Measurements from ENCODE around the gene KCNJ1.

KCNJ1 gene

GRCh38 chr11:128893578-128894285 is 26.6 kb upstream of the KCNJ1 start:
- no peak overlapping the region for H3K56ac ChIP-seq (ENCODE audit: low read length)
- H3K4me1 ChIP-seq (ENCODE audit: control insufficient read depth, low read depth, low read length): peaks cover 2% of the 10 kb centered on the region
- no peak overlapping the region for H2AK5ac ChIP-seq (ENCODE audit: low read length)
- no peak overlapping the region for H3K4ac ChIP-seq (ENCODE audit: low read depth, low read length)
- H2BK120ac ChIP-seq (ENCODE audit: low read depth, low read length): no peak overlapping the region
- no peaks in the 10 kb centered on the region for H3K36me3 ChIP-seq (ENCODE audit: control insufficient read depth, insufficient read depth, low read length)
- H3K27me3 ChIP-seq (ENCODE audit: insufficient read depth, low read length, poor library complexity): peaks cover 17% of the 10 kb centered on the region
- H2BK15ac ChIP-seq (replicated peaks; ENCODE audit: low read depth): no peak overlapping the region
- no peak overlapping the region for H3K23ac ChIP-seq (ENCODE audit: low read length)
- no peak overlapping the region for H4K8ac ChIP-seq (ENCODE audit: low read depth, low read length)
- no peak overlapping the region for H3K27ac ChIP-seq (ENCODE audit: low read depth, low read length)
- H3K4me3 ChIP-seq (ENCODE audit: low read length): no peak overlapping the region
- H3K79me1 ChIP-seq (ENCODE audit: low read length): no peaks in the 10 kb centered on the region
- no peak for DNase-seq
- no peaks in the 10 kb centered on the region for H3K79me2 ChIP-seq (ENCODE audit: control insufficient read depth, insufficient read depth, low read length)
- H3K18ac ChIP-seq (ENCODE audit: low read length): no peak overlapping the region
- no peak overlapping the region for H2BK5ac ChIP-seq (ENCODE audit: low read length)
- no peak overlapping the region for H3K4me2 ChIP-seq (ENCODE audit: low read length)
- no peak overlapping the region for H3K9ac ChIP-seq (ENCODE audit: low read length)
- H4K5ac ChIP-seq (ENCODE audit: low read length): no peak overlapping the region
- WGBS (ENCODE audit: extremely low coverage, insufficient coverage, low lambda C conversion rate): no CpG with 5 or more reads among the region's 9 CpGs

DNA sequence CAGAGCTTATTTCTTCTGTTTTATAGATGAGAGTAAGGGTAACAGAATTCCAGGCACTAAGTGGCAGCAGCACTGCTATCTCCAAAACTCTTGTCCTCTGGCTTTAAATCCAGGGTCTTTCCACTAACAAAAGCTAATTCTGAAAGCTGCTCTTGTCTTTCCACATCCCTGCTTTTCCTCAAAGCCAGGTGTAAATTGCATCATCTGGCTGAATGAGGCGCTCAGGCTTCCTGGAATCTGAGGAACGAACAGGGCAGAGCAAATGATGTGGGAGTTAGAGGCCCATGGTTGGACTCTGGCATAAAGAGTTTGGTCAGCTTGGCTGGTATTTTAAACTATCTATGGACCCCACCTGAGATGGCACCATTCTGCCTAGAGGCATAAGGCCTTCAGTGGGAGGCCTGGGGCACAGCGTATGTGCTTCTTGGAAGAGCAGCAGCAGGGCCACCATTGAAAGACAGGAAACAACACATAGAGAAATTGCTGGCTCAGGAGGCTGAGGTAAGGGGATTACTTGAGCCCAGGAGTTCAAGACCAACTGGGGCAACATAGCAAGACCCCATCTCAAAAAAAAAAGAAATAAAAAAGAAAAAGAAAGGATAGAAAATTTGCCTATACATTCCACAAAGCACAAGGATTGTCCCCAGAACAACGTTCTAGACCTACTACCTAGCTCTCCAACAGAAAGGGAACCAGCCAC is 25.9 kb upstream of the KCNJ1 start:
- Histone ChIP-seq H3K4me1 (ENCODE audit: control insufficient read depth, low read depth, low read length) (peaks cover 2% of the 10 kb centered on the region), H3K4me2 (ENCODE audit: low read length) (no peak overlapping the region), H3K79me1 (ENCODE audit: low read length) (no peaks in the 10 kb centered on the region), H3K36me3 (ENCODE audit: control insufficient read depth, insufficient read depth, low read length) (no peaks in the 10 kb centered on the region), H3K23ac (ENCODE audit: low read length) (no peak overlapping the region), H3K56ac (ENCODE audit: low read length) (no peak overlapping the region), H3K79me2 (ENCODE audit: control insufficient read depth, insufficient read depth, low read length) (no peaks in the 10 kb centered on the region), H3K27me3 (ENCODE audit: insufficient read depth, low read length, poor library complexity) (peaks cover 15% of the 10 kb centered on the region), H3K4me3 (ENCODE audit: low read length) (no peak overlapping the region), H4K8ac (ENCODE audit: low read depth, low read length) (no peak overlapping the region), H2BK5ac (ENCODE audit: low read length) (no peak overlapping the region), H3K27ac (ENCODE audit: low read depth, low read length) (no peak overlapping the region), H2AK5ac (ENCODE audit: low read length) (no peak overlapping the region), H4K5ac (ENCODE audit: low read length) (no peak overlapping the region), H2BK120ac (ENCODE audit: low read depth, low read length) (no peak overlapping the region), H2BK15ac (replicated peaks; ENCODE audit: low read depth) (no peak overlapping the region), H3K4ac (ENCODE audit: low read depth, low read length) (no peak overlapping the region), H3K18ac (ENCODE audit: low read length) (no peak overlapping the region), H3K9ac (ENCODE audit: low read length) (no peak overlapping the region)
- WGBS (ENCODE audit: extremely low coverage, insufficient coverage, low lambda C conversion rate): no CpG with 5 or more reads among the region's 4 CpGs
- DNase-seq: peak; percentile 84

DNA sequence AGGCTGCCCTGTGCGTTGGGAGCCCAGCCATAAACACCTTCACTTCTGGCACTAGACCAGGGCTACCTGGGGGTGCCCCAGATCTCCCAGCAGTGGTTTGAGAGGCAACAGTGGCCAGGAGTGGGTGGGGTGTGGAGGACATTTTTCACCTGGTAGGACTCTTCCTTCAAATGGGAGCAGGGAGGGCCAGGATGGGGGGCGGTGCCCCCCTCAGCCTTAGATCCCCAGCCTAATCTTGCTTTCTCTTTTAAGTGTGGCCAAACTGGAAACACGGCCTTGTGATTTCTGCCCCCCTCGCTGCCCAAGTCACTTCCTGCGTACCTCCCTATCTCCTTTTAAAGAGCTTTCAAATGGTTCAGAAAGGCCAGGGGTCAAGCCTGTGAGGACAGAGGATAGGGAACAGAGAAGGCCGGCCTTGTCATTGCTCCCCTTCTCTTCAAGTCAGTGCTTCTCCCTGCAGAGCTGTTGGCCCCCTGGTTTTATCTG is 24.9 kb upstream of the KCNJ1 start:
- Histone ChIP-seq H3K18ac (ENCODE audit: low read length) (peak overlapping the region; percentile 63), H4K8ac (ENCODE audit: low read depth, low read length) (no peak overlapping the region), H4K5ac (ENCODE audit: low read length) (no peak overlapping the region), H3K4ac (ENCODE audit: low read depth, low read length) (no peak overlapping the region), H3K56ac (ENCODE audit: low read length) (peak overlapping the region; percentile 51), H3K23ac (ENCODE audit: low read length) (no peak overlapping the region), H3K4me3 (ENCODE audit: low read length) (no peak overlapping the region), H3K27ac (ENCODE audit: low read depth, low read length) (no peak overlapping the region), H3K27me3 (ENCODE audit: insufficient read depth, low read length, poor library complexity) (peaks cover 13% of the 10 kb centered on the region), H3K4me2 (ENCODE audit: low read length) (no peak overlapping the region), H2AK5ac (ENCODE audit: low read length) (no peak overlapping the region), H2BK120ac (ENCODE audit: low read depth, low read length) (no peak overlapping the region), H2BK15ac (replicated peaks; ENCODE audit: low read depth) (no peak overlapping the region), H3K4me1 (ENCODE audit: control insufficient read depth, low read depth, low read length) (peaks cover 2% of the 10 kb centered on the region), H3K79me2 (ENCODE audit: control insufficient read depth, insufficient read depth, low read length) (no peaks in the 10 kb centered on the region), H3K79me1 (ENCODE audit: low read length) (no peaks in the 10 kb centered on the region), H3K9ac (ENCODE audit: low read length) (peak overlapping the region; percentile 25), H2BK5ac (ENCODE audit: low read length) (no peak overlapping the region), H3K36me3 (ENCODE audit: control insufficient read depth, insufficient read depth, low read length) (no peaks in the 10 kb centered on the region)
- DNase-seq: no peak
- WGBS (ENCODE audit: extremely low coverage, insufficient coverage, low lambda C conversion rate): no CpG with 5 or more reads among the region's 6 CpGs

- peak within 1 kb of the TSS; percentile 63 for H3K18ac ChIP-seq (ENCODE audit: low read length)
- peak within 1 kb of the TSS; percentile 79 for H3K4me2 ChIP-seq (ENCODE audit: low read length)
- H2BK15ac ChIP-seq (replicated peaks; ENCODE audit: low read depth): no peak within 1 kb of the TSS
- H3K4ac ChIP-seq (ENCODE audit: low read depth, low read length): peak within 1 kb of the TSS; percentile 47
- H2BK120ac ChIP-seq (ENCODE audit: low read depth, low read length): no peak within 1 kb of the TSS
- H2BK5ac ChIP-seq (ENCODE audit: low read length): no peak within 1 kb of the TSS
- no peak within 1 kb of the TSS for H4K5ac ChIP-seq (ENCODE audit: low read length)
- peaks cover 2% of the 10 kb centered on the region for H3K4me1 ChIP-seq (ENCODE audit: control insufficient read depth, low read depth, low read length)
- peaks cover 13% of the 10 kb centered on the region for H3K27me3 ChIP-seq (ENCODE audit: insufficient read depth, low read length, poor library complexity)
- WGBS (ENCODE audit: extremely low coverage, insufficient coverage, low lambda C conversion rate): no CpG with 5 or more reads among the region's 85 CpGs
- no peaks in the 10 kb centered on the region for H3K36me3 ChIP-seq (ENCODE audit: control insufficient read depth, insufficient read depth, low read length)
- peak within 1 kb of the TSS; percentile 33 for H3K23ac ChIP-seq (ENCODE audit: low read length)
- no peak for DNase-seq
- H3K27ac ChIP-seq (ENCODE audit: low read depth, low read length): no peak within 1 kb of the TSS
- H3K9ac ChIP-seq (ENCODE audit: low read length): peak within 1 kb of the TSS; percentile 47
- H3K56ac ChIP-seq (ENCODE audit: low read length): peak within 1 kb of the TSS; percentile 61
- H3K79me1 ChIP-seq (ENCODE audit: low read length): no peaks in the 10 kb centered on the region
- no peak within 1 kb of the TSS for H4K8ac ChIP-seq (ENCODE audit: low read depth, low read length)
- peak within 1 kb of the TSS; percentile 42 for H3K4me3 ChIP-seq (ENCODE audit: low read length)
- no peak within 1 kb of the TSS for H2AK5ac ChIP-seq (ENCODE audit: low read length)
- H3K79me2 ChIP-seq (ENCODE audit: control insufficient read depth, insufficient read depth, low read length): no peaks in the 10 kb centered on the region
Observed at GRCh38 chr11:128890543-128891368, 23.7 kb upstream of the KCNJ1 start, which contains the start of gene KCNJ5. TSS of gene KCNJ5 (plus strand) at chr11:128891356. CDS start at chr11:128911274, 19,918 bp downstream.

- Histone ChIP-seq H3K4me2 (ENCODE audit: low read length) (peak overlapping the region; percentile 79), H2BK15ac (replicated peaks; ENCODE audit: low read depth) (no peak overlapping the region), H3K4ac (ENCODE audit: low read depth, low read length) (no peak overlapping the region), H2BK5ac (ENCODE audit: low read length) (no peak overlapping the region), H3K18ac (ENCODE audit: low read length) (no peak overlapping the region), H3K27me3 (ENCODE audit: insufficient read depth, low read length, poor library complexity) (peaks cover 13% of the 10 kb centered on the region), H4K5ac (ENCODE audit: low read length) (no peak overlapping the region), H3K4me3 (ENCODE audit: low read length) (no peak overlapping the region), H2AK5ac (ENCODE audit: low read length) (no peak overlapping the region), H3K9ac (ENCODE audit: low read length) (peak overlapping the region; percentile 47), H3K79me1 (ENCODE audit: low read length) (no peaks in the 10 kb centered on the region), H3K56ac (ENCODE audit: low read length) (peak overlapping the region; percentile 61), H2BK120ac (ENCODE audit: low read depth, low read length) (no peak overlapping the region), H3K36me3 (ENCODE audit: control insufficient read depth, insufficient read depth, low read length) (no peaks in the 10 kb centered on the region), H3K4me1 (ENCODE audit: control insufficient read depth, low read depth, low read length) (peaks cover 2% of the 10 kb centered on the region), H3K79me2 (ENCODE audit: control insufficient read depth, insufficient read depth, low read length) (no peaks in the 10 kb centered on the region), H4K8ac (ENCODE audit: low read depth, low read length) (no peak overlapping the region), H3K27ac (ENCODE audit: low read depth, low read length) (no peak overlapping the region), H3K23ac (ENCODE audit: low read length) (no peak overlapping the region)
- DNase-seq: no peak
- WGBS (ENCODE audit: extremely low coverage, insufficient coverage, low lambda C conversion rate): no CpG with 5 or more reads among the region's 9 CpGs
Observed at GRCh38 chr11:128890216-128890542, 23.1 kb upstream of the KCNJ1 start.

Data from mesendoderm (in vitro differentiated cells).